HG03095 (cell line): ENCODE results near the gene CDC27.
"Not testable (repeated sequence)": the region's sequence is repeated elsewhere in the genome, so short reads cannot be mapped to it uniquely, and the experiment has no call there.

Source experiments
- ATAC-seq: cut with Tn5 transposase; IDR thresholded peaks from one replicate; pipeline ENCODE4 v1.9.1; 2021; ENCODE audit warnings: moderate library complexity; ENCODE audit not compliant: unreplicated experiment

CDC27 gene

GRCh38 chr17:47220531-47220999 lies 31.5 kb upstream of the CDC27 start:
- no peak for ATAC-seq

- ATAC-seq: no peak
Measured at GRCh38 chr17:47219621-47220475, 30.8 kb upstream of the CDC27 start.

DNA sequence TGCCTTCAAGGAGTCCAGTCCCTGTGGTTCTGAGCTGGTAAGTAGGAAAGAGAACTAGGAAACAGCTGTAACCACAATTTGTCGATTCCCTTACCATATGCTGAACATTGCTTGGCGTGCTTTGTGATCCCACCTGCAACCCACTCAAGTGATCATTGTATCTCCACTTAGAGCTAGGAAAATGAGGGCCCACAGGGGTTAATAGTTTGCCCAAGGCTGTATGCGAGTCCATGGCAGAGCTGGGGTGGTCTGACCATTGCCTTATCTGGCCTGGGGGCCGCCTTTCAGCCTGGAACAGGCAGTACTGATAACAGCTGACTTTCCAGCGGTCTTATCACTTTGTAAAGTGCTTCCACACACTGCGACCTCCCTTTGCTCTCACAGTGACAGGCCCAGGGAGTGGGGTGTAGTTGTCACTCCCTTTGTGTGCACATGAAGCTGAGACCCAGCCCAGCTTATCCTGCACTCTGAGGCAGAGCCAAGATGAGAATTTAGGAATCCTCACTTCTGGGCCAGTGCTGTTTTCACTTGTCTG lies 29.9 kb upstream of the CDC27 start:
- no peak for ATAC-seq

- ATAC-seq: not testable (repeated sequence)
Measured at GRCh38 chr17:47217279-47217678, 28.2 kb upstream of the CDC27 start.

- ATAC-seq: not testable (repeated sequence)
Measured at GRCh38 chr17:47216821-47217220, 27.7 kb upstream of the CDC27 start.

DNA sequence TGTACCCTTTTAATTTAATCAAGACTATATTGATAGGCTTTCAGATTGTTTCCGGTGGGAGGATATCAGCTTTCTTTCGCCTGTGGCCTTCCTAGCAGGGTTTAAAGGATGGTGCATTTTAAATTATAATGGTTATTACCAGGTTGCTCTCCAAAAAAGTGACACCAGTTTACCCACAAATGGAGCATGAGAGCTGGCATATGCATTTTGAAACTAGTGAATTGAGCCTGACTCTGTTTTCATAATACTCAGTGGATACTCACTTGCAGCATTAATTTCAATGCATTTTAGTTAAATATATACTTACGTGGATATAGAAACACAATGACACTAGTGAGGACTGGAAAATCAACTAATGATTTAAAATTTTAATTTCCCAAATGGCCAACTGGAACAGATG lies 25.8 kb upstream of the CDC27 start:
- ATAC-seq: no peak

DNA sequence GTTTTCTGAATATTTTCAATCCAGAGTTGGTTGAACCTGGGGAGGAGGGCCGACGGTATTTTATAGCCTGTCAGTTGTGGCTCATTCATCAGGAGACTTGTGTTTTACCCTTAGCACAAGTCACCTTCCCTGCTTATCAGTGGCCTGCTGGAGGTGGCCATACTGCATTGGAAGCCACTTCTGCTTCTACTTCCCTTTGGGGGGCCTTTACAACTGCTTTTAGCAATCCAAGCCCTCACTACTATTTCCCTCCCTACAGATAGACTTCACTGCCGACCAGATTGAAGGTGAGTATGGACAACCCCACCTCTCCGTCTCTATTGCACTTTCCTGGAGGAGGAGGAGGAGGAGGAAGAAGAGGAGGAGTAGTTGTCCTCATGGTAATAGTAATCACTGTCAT lies 24.4 kb upstream of the CDC27 start:
- no peak for ATAC-seq

- no peak for ATAC-seq
Measured at GRCh38 chr17:47212458-47212857, 23.4 kb upstream of the CDC27 start.

GRCh38 chr17:47210779-47211178 lies 21.7 kb upstream of the CDC27 start:
- ATAC-seq: no peak

DNA sequence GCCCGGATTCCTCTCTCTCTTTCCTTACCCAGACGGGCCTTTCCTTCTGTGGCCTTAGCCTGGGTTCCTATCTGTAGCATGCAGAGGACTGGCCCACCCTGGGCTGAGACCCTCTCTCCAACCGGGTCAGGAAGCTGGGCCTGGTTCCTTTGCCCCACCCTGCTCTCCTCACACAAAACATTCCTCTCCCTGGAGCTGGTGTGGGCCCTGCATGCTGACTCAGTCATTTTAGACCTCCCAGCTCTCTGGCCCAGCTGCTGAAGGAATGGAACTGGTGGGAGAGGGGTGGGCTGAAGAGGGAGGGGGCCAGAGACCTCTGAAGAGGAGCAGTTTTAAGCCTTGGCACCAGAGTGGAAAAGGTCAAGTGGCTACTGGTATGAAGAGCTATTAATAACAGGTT lies 21.0 kb upstream of the CDC27 start:
- ATAC-seq: no peak

GRCh38 chr17:47209499-47209898 lies 20.4 kb upstream of the CDC27 start:
- ATAC-seq: no peak

GRCh38 chr17:47208744-47209488 lies 19.8 kb upstream of the CDC27 start, which contains the start of gene MYL4:
MYL4 (plus strand) TSS chr17:47209348; CDS start chr17:47209423, 75 bp downstream.
- ATAC-seq: no peak

DNA sequence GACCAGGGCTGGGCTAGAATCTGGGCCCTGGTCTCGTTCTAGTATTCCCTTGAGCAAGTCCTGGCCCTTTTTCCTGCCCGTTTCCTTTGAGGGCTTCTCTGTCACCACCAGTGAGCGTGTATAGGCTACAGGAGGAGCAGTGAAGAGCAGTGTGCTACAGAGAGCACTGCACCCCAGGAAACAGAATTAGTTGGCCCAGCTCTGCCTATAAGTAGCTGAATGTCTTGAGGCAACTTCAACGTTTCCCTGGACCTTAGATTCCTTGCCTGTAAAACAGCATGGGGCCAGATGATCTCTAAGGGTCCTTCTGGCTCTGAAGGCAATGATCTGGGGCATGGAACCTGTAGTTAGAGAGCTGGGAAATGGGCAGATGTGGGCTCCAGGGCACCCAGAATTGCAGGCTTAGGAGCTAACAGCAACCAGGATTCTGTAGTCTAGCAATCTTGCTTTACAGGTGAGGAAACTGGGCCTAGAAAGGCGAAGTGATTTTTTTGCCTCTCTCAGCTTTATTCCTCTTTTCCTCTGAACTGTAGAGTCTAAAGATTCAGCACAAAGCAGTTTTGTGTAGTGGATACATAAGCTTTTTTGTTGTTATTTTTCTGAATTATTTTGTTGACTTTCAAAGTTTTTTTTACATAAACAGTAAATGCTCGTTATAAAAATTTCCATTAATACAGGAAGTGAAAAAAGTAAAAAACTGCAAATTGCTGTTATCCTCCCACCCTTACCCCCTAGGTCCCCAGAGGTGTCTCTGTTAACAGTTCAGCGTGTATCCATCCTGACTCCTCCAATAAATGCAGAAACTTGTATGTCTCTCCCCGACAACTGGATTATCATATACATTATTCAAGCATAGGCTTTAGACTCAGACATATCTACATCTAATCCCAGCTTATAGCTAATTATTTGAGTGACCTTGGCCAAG lies 18.3 kb upstream of the CDC27 start:
- ATAC-seq: no peak

DNA sequence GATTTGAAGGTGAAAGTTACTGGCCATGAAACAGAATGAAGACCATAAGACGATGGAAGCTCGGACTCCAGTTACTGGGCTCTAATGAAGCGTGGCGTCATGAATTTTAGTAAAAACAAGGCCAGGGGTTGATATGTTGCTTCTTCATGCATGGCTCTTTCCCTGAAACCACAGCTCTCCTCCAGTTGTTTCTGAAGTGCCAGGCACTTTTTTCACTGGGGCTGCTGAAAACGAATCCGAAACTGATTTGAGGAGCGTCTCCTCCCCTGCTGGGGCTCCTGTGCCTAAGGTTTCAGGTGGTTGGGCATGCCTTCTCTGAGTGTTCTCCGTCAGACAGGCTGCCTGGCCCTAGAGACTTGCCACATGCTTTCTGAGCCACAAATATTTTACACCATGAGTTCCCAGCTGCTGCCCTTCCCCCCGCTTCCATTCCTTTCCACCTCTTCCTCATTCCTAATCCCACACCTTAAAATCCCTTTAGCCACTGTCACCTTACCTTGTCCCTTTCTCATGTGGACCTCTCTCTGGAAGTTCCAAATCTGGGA lies 16.4 kb upstream of the CDC27 start:
- no peak for ATAC-seq

DNA sequence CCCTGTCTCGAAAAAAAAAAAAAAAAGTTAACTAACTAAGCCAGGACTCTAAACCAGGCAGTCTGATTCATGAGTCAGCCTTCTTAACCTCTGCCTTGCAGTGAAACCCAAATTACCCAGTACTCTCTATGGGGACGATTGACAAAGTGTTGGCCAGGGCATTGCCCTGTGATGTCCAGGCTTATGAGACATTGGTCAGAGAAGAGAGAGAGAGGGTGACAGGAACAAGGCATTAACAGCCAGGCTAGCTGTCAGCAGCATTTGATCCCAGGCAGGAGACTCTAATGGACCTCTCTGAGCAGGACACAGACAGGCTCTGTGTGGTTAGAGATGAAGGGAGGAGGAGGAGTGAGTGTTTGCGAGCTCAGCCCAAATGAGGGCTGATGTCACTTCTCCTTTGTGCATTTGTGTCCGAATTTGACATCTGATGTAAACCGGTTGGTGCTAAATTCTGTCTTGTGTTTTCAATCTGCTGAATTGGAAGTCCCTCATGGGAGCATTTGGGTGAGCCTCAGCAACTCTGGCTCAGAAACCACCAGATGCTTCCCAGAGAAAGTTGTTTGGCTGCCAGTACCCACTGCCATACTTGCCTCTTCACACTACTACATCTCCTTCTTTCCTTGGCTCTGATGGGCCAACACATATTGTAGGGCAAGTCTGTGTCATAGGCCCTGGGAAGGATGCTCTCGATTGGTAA lies 15.8 kb upstream of the CDC27 start:
- no peak for ATAC-seq

DNA sequence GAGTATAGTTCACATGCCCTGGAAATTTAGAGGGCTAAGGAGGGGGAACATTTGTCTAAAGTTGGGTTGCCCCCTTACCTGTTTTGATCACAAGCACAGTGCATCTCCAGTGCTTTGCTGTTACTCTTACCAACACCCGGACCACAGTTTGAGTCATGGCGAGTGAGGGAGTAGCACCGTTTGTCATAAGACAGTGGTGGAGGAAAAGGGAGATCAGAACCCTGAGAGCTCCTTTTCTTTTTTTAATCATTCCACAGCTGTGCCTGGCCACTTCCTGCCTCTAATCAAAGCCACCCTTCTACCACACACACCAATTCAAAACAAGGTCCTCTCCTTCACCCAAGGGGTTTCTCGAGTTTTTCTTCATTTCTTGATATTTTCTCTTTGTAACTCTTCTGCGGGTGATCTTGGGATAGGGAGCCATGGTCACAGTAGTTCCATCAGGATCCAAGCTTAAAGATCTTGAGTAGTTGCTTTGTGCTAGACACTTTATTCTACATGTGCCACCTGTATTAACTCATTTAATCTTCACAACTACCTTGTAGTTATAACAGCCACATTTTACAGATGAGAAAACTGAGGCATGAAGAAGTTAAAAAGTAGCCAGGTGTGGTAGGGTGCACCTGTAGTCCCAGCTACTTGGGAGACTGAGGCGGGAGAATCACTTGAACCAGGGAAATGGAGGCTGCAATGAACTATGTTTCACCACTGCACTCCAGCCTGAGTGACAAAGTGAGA lies 15.1 kb upstream of the CDC27 start:
- ATAC-seq: no peak

DNA sequence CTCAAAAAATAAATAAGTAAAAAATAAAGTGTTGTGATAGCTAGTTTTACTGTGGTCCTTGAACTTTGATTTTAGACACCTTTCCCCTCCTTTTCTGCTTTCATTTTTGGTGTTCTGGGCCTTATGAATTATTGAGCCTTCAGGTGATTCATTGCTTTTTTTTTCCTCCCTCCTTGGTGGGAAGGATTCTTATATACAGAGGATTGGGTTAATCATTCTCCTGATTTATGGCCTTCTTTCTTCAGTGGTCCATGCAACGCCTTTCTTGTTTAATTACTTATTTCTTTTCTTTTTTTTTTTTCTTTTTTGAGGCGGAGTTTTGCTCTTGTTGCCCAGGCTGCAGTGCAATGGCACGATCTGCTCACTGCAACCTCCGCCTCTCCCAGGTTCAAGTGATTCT lies 12.1 kb upstream of the CDC27 start:
- ATAC-seq: no peak

DNA sequence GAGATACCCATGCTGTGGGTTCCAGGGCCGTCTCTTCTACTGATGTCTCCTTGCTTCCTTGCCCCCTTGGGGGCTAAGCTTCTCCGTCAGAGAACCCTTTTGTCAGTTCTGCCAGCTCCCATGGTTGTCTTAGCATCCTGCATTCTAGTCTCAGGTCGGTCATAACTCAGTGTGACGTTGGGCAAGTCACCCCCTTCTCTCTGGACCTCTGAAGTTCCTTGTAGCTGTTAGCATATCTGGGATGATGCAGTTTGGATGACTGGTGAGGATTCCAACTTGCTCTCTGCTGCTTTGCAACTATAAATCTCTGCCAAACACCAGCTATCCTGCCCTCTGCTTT lies 11.2 kb upstream of the CDC27 start:
- no peak for ATAC-seq

DNA sequence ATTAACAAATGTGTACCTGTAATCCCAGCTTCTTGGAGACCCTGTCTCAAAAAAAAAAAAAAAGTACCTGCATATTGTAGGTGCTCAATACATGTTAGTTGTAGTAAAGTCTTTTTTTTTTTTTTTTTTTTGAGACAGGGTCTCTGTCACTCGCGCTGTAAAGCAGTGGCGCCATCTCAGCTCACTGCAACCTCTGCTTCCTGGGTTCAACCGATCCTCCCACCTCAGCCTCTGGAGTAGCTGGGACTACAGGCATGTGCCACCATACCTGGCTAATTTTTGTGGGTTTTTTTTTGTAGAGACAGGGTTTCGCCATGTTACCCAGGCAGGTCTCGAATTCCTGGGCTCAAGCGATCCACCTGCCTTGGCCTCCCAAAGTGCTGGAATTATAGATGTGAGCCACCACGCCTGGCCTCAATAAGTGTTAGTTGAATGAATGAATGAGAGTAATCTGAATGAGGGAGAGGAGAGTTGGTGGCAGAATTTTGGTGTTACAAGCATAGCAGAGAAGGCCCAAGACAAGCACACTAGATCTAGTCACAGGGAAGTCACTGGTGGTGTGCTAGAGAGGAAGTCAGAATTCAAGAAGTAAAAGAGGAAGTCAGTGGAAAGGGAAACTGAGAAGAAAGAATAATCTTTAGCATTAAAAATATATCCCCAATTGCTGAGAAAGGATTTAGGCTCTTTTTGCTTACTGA lies 10.7 kb upstream of the CDC27 start:
- no peak for ATAC-seq
